Omental fat pad (tissue), 4 donors: ENCODE measurements around the gene KLHL36. TPM values are rescaled to one million over a fixed set of nuclear protein-coding genes. Genes with fewer than 3 reads are reported as not detected.
"Not testable (repeated sequence)": the region's sequence is repeated elsewhere in the genome, so short reads cannot be mapped to it uniquely, and the experiment has no call there.

Experiments used
- ATAC-seq: fragments of 150-250 bp; one replicate; pipeline ENCODE4 v1.9.1; 2016; ENCODE audit warnings: mild to moderate bottlenecking, moderate library complexity; ENCODE audit not compliant: low FRiP score
- DNase-seq: peaks from one replicate; pipeline ENCODE4 v3.0.0-alpha.2; 2019; ENCODE audit warnings: low spot score
- total RNA-seq, 4 donors: library from RNA; depleted of rRNA; stranded (reverse); fragments of >200 nt; gene quantifications; one replicate each; pipeline ENCODE4 v1.1.0, GENCODE V29; 2016
- TF ChIP-seq, protein P1 (sequence below), 3 donors: fragments of 450-650 bp; IDR thresholded peaks; one replicate each; pipeline ENCODE4 v1.5.1; 2016 to 2017; ENCODE audit warnings: antibody characterized with exemption in 3 of 3, mild to moderate bottlenecking in 3 of 3, moderate library complexity in 2 of 3

KLHL36 gene
- total RNA-seq, 4 donors from 2014 or later, result 60.0 to 72.2 (median 65.8) TPM

DNA sequence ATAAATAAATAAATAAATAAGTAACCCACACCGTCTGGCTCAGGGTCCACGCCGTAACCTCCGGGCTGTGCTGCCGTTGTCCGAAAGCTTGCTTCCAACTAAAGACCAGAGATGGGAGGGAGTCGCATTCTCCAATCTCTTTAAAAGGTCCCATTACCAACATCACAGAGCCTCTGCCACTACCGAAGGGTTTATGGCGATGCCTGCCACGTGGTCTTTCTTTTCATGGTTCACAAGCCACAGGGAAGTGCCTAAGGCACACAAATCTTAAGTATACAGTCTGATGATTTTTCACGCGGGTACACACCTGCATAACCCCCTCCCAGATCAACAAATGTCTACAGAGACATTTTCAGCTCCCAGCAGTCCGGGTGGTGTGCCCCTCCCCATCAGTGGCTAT lies 31.8 kb upstream of the KLHL36 start:
- ATAC-seq (no peak), DNase-seq (no peak)
- TF ChIP-seq, protein P1, sequence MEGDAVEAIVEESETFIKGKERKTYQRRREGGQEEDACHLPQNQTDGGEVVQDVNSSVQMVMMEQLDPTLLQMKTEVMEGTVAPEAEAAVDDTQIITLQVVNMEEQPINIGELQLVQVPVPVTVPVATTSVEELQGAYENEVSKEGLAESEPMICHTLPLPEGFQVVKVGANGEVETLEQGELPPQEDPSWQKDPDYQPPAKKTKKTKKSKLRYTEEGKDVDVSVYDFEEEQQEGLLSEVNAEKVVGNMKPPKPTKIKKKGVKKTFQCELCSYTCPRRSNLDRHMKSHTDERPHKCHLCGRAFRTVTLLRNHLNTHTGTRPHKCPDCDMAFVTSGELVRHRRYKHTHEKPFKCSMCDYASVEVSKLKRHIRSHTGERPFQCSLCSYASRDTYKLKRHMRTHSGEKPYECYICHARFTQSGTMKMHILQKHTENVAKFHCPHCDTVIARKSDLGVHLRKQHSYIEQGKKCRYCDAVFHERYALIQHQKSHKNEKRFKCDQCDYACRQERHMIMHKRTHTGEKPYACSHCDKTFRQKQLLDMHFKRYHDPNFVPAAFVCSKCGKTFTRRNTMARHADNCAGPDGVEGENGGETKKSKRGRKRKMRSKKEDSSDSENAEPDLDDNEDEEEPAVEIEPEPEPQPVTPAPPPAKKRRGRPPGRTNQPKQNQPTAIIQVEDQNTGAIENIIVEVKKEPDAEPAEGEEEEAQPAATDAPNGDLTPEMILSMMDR (IDR thresholded peaks at IDR 0.05), result no peak

DNA sequence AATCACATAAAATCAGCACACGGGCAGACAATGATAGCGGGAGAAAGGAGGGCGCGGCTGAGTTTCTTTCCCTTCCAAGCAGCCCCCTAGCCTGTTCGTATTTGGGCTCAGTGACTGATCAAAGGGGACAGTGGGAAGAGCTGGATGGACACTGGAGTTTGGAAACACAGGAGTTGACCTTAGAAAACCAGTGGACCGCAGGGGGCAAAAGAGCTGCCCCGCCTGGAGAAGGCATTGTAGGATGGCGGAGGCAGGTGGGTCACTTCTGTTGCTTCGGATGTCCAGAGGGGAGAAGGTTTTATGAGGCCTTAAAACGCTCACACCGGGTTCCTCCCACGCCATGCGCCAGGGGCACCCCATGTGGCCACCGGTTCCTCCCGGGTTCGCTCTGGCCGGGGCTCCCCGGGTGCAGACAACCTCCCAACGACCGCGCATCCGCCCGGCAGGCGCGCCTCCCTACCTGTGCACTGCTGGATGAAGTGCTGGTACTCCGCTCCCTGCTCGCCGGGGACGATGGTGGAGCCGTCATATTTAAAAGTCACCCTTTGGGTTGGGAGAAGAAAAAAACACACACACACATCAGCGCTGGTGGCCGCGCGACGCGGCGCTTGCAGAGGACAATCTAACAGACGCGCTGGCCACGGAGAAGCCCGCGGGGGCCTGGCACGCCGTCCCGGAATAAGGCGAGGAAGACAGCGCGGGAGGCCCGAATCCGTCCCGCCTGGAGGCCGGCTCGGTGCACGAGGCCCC lies 31.1 kb upstream of the KLHL36 start:
- DNase-seq (no peak), ATAC-seq (no peak)
- TF ChIP-seq, protein P1 (IDR thresholded peaks at IDR 0.05), result no peak

DNA sequence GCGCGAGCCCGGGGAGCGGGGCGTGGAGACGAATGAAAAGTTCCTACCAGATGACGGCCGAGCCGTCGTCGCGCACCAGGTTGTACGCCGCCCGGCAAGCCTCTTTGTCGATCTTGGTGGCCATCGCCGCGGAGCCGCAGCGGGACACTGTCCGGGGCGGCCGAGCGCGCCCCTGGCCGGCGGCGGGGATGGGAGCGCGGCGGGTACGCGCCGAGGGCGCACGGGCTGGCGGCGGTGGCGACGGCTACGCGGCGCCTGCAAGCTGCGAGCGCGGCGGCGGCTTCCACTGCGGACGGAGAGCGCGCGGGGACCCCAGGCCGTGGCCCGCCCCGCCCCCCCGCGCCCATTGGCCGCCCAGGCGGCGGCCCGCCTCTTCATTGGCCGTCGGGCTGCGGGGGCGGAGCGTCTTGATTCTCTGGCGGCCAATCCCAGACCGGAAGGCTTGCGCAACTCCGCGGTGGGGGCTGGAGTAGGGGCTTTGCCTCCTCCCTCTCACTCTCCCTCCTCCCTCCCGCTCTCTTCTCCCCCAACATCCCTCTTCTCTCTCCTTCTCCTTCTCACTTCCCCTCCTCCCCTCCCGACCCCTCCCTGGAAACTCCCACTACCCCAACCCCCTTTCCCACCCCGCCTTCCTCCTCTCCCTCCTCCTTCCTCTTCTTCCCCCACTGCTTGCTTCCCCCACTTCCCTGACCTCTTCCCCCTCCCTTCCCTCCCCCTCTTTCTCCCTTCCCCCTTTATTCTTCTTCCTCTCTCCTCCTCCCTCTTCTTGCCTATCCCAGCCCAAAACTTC lies 30.3 kb upstream of the KLHL36 start, which contains the start of gene COTL1:
COTL1 (minus strand) TSS at position 288 of the 790 bp plus-strand sequence; CDS start at position 124, 164 bp downstream.
- TF ChIP-seq, protein P1 (IDR thresholded peaks at IDR 0.05), result no peak
- peak; percentile 74 for ATAC-seq
- peak; percentile 95 for DNase-seq

DNA sequence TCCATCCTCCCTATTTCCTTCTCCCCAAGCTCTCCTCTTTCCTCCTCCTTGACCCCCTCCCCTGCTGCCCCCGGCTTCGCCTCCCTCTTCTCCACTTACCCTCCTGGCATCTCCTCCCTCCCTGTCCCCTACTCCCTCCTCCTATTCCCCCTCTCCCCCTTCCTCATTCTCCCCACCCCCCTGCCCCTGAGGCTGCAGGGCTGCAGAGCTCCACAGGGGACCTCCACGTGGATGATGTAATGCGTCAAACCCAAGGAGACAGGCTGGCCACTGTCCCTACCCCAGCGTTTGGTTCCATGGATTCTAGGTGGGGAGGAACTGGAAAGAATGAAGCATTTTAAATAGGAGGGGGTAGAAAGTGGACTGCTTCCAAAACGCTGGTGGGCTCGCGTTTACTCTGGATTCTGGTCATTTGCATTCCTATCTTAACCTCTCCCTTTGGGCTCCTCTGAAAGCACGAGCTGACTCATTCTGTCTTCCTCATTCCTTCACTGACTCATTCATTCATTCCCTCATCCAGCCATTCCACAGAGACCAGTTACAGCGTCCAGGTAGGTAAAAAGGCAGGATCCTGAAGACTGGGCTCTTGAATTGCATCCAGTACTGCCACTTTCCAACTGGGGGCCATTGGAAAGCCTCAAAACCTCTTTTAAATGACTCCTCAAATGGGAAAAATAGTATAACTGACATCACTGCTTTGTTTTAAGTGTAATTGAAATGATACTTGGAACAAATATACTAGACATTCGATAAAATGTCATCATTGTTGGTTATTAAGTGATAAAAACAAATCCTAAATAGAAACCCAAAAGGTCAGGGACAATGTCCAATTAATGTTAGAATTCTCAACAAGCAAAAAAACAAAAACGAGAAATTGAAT lies 29.5 kb upstream of the KLHL36 start:
- DNase-seq (no peak), ATAC-seq (peak; percentile 59)
- TF ChIP-seq, protein P1 (IDR thresholded peaks at IDR 0.05), result no peak

DNA sequence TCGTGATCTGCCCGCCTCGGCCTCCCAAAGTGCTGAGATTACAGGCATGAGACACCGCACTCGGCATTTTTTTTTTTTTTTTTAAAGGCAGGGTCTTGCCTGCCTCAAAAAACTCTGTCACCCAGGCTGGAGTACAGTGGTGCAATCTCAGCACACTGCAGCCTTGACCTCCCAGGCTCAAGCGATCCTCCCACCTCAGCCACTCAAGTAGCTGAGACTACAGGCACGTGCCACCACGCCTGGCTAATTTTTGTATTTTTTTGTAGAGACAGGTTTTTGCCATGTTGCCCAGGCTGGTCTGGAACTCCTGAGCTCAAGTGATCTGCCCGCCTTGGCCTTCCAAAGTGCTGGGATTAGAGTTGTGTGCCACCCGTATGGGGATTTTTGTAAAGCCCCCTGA lies 27.4 kb upstream of the KLHL36 start:
- ATAC-seq, DNase-seq: not testable (repeated sequence)

DNA sequence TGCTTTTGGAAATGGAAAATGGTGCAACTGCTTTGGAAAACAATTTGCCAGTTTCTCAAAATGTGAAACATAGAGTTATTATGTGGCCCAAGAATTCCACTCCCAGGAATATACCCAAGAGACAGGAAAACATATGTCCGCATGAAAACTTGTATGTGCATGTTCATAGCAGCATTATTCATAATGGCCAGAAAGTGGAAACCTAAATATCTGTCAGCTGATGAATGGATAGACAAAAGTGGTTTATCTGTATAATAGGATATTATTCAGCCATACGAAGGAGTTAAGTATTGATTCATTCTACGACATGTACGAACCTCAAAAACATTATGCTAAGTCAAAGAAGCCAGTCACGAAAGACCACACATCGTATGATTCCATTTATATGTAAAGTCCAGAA lies 22.8 kb upstream of the KLHL36 start:
- ATAC-seq (no peak), DNase-seq (no peak)
- TF ChIP-seq, protein P1 (IDR thresholded peaks at IDR 0.05), result no peak

DNA sequence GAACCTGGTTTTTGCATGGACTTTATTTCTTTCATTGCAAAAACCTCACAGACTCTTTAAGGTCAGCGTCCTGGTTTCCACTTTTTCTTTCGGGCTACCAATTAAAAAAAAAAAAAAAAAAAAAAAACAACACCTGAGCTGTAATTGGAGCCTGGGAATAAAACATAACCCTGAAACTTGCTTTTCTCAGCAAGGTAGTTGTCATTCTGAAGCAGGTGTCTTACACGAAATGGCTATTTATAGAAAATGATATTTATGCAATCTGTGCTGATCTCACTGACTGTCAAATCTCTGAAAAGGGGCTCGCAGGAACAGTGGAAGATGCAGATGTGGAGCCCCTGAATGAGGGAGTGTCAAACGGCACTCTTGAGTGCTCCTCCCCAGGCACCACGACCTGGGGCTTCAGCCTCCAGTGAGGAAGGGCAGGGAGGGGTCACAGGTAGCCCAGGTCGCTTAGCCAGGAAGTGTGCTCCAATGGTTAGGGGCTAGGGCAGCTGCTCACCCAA lies 20.0 kb upstream of the KLHL36 start:
- no peak for ATAC-seq
- TF ChIP-seq, protein P1 (IDR thresholded peaks at IDR 0.05), result no peak
- no peak for DNase-seq
